Kidney (tissue), 14 donors: ENCODE data around the gene KTN1. TPM values are rescaled to one million over a fixed set of nuclear protein-coding genes. Genes with fewer than 3 reads are reported as not detected.

Source experiments
- DNase-seq, 5 donors: peaks; one replicate each; pipeline ENCODE4 v3.0.0-alpha.2; 2013 to 2020
- FAIRE-seq: peaks from 2 replicates; lab custom pipeline; 2012; peaks lifted over from hg19 to GRCh38; lab: Jason Lieb, UNC
- H3K27ac ChIP-seq, 2 donors: one replicate each; pipeline ENCODE4 v1.7.0; 2013; ENCODE audit warnings: low read depth in 2 of 2, low read length in 2 of 2, inconsistent platforms in 1 of 2
- H3K27me3 ChIP-seq: one replicate; pipeline ENCODE4 v1.7.1; 2013; ENCODE audit warnings: low read length, inconsistent platforms; ENCODE audit not compliant: control insufficient read depth, insufficient read depth
- H3K36me3 ChIP-seq, 3 donors: one replicate each; pipeline versions ENCODE4 v1.7.0 to v1.7.1; 2013; ENCODE audit warnings: low read length in 3 of 3, control low read depth in 1 of 3, inconsistent platforms in 1 of 3; ENCODE audit not compliant: insufficient read depth in 3 of 3, control insufficient read depth in 2 of 3
- H3K4me1 ChIP-seq, 3 donors: one replicate each; pipeline versions ENCODE4 v1.7.0 to v1.7.1; 2013; ENCODE audit warnings: low read length in 3 of 3, inconsistent platforms in 1 of 3, low read depth in 1 of 3; ENCODE audit not compliant: control insufficient read depth in 2 of 3, insufficient read depth in 2 of 3
- H3K4me3 ChIP-seq, 3 donors: one replicate each; pipeline versions ENCODE4 v1.7.0 to v1.8.1; 2013; ENCODE audit warnings: low read length in 3 of 3, control low read depth in 1 of 3, inconsistent platforms in 1 of 3
- H3K9ac ChIP-seq, 3 donors: one replicate each; pipeline versions ENCODE4 v1.7.0 to v1.7.1; 2013; ENCODE audit warnings: low read length in 3 of 3, control low read depth in 1 of 3, inconsistent platforms in 1 of 3
- H3K9me3 ChIP-seq, 3 donors: one replicate each; pipeline versions ENCODE4 v1.7.0 to v1.7.1; 2013; ENCODE audit warnings: low read length in 3 of 3, control low read depth in 1 of 3, inconsistent platforms in 1 of 3; ENCODE audit not compliant: control insufficient read depth in 2 of 3, insufficient read depth in 1 of 3
- intact Hi-C: fragments of 100-400 bp; cut with DNase I; formaldehyde crosslinking; loops from one replicate; pipeline ENCODE4 v1.11.1; 2022
- polyA plus RNA-seq: library from polyadenylated mRNA; stranded (reverse); fragments of 350-450 nt; fragmentation: Illumina TruSeq; extraction: RNeasy Lipid Tissue Mini Kit (QIAGEN cat#74804); gene quantifications from one replicate; pipeline ENCODE4 v1.2.3, GENCODE V29; 2014; ENCODE audit warnings: low read depth, low replicate concordance; ENCODE audit not compliant: insufficient read depth
- total RNA-seq: library from RNA; stranded (reverse); fragmentation: NEBNext Ultra II Directional; extraction: Animal tissue kit (Norgen Biotek cat#: 25700); gene quantifications from one replicate; pipeline ENCODE4 v1.2.1, GENCODE V29; 2021
- TF ChIP-seq, protein P1 (sequence below): IDR thresholded peaks from 3 replicates; pipeline ENCODE4 v1.5.1; 2012; ENCODE audit warnings: mild to moderate bottlenecking, moderate library complexity, borderline replicate concordance; ENCODE audit not compliant: insufficient read depth; ENCODE audit errors: extremely low read depth
- donor health status: control.
- donor health status: control.
- donor health status: control.
- donor health status: control.
- donor health status: control.
- donor health status: DM: yes; HTN: yes; CAD: no.
- donor health status: Normal renal cell carcinoma (clear cell type).

Gene KTN1
- total and polyA plus RNA-seq, 2 donors from 2014 or later = 106 to 155 TPM

DNA sequence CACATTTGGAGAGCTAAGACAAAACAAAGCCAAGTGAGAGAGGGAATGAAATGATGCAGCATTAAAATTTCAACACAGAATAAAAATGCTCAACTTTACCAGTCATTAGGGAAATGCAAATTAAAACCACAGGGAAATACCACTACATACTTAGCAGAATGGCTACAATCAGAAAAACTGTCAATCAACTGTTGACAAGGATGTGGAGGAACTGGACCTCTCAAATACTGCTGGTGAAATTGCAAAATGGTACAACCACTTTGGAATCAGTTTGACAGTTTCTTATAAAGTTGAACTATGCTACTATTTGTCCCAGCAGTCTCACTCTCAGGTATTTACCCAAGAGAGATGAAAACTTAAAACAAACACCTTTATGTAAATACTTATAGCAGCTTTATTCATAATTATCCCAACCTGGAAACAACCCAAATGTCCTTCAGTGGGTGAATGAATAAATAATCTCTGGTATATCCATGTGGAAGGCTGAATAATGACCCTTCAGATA lies 43.8 kb upstream of the KTN1 start:
- TF ChIP-seq, protein P1, sequence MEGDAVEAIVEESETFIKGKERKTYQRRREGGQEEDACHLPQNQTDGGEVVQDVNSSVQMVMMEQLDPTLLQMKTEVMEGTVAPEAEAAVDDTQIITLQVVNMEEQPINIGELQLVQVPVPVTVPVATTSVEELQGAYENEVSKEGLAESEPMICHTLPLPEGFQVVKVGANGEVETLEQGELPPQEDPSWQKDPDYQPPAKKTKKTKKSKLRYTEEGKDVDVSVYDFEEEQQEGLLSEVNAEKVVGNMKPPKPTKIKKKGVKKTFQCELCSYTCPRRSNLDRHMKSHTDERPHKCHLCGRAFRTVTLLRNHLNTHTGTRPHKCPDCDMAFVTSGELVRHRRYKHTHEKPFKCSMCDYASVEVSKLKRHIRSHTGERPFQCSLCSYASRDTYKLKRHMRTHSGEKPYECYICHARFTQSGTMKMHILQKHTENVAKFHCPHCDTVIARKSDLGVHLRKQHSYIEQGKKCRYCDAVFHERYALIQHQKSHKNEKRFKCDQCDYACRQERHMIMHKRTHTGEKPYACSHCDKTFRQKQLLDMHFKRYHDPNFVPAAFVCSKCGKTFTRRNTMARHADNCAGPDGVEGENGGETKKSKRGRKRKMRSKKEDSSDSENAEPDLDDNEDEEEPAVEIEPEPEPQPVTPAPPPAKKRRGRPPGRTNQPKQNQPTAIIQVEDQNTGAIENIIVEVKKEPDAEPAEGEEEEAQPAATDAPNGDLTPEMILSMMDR = no peak
- H3K4me1 ChIP-seq = no peaks in the 10 kb centered on the region
- H3K4me3 ChIP-seq = no peak overlapping the region
- intact Hi-C loops = no loop called here
- no peak overlapping the region for H3K27ac ChIP-seq
- no peaks in the 10 kb centered on the region for H3K36me3 ChIP-seq
- no peaks in the 10 kb centered on the region for H3K27me3 ChIP-seq
- DNase-seq = no peak
- no peak overlapping the region for H3K9ac ChIP-seq
- H3K9me3 ChIP-seq = no peaks in the 10 kb centered on the region
- no peak for FAIRE-seq

DNA sequence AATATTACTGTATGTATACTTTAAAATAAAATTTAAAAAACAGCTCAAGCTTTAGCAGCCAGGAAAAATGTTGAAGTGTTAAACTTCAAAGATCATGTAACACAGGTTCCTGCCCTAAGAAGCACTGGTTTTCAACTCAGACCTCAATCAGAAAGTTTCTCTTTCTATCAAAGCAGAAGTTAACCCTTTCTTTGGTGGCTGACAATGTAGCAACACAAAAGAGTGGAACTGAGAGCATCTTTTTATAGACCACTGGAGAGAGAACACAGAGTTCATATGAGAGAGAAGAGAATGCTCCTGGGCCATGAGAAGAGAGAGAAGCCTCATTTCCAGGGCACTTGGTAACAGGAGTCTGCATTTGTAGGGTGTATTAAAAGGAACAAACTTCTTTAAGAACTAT lies 42.2 kb upstream of the KTN1 start:
- Histone ChIP-seq H3K27ac (no peak overlapping the region), H3K4me1 (no peaks in the 10 kb centered on the region), H3K9me3 (no peaks in the 10 kb centered on the region), H3K9ac (no peak overlapping the region), H3K4me3 (no peak overlapping the region), H3K36me3 (no peaks in the 10 kb centered on the region), H3K27me3 (no peaks in the 10 kb centered on the region)
- no peak for DNase-seq
- FAIRE-seq = no peak
- intact Hi-C loops = no loop called here
- TF ChIP-seq, protein P1 = no peak

DNA sequence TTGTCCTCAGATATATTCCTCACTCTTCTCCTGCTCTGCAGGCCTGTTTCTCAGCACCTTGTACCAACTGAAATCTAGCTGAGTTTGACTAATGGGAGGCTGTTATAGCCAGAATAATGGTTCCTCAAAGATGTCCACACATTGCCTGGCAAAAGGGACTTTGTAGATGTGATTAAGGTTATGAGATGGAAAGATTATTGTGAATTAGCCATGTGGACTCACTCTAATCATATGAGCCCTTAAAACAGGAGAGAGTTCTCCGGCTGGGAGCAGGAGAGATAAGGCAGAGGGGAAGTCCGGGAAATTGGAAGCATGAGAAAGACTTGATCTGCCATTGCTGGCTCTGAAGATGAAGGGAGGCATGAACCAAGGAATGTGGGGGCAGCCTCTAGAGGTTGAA lies 40.0 kb upstream of the KTN1 start:
- Histone ChIP-seq H3K36me3 (no peaks in the 10 kb centered on the region), H3K9ac (no peak overlapping the region), H3K4me1 (no peaks in the 10 kb centered on the region), H3K9me3 (no peaks in the 10 kb centered on the region), H3K27ac (no peak overlapping the region), H3K4me3 (no peak overlapping the region), H3K27me3 (no peaks in the 10 kb centered on the region)
- intact Hi-C loops = no loop called here
- DNase-seq (no peak), FAIRE-seq (no peak)
- TF ChIP-seq, protein P1 = no peak
